ENCODE results near the gene DOCK10.

DNA sequence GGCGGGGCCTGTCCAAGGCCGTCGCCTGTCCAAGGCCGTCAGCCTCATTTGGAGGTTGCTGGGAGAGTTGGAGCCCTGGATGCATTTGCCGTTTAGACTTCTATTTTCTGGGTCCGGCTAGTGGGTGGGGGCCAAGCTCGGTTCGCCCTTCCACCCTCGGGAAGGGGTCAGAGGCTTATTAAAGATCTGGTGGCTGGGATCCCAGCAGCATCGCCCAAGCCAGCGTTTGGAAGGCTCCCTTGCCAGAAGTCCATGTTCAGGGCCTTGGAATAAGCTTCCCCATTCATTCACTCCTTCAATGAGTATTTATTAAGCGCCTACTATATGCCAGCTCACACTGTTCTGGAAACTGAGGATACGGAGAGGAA is 516 bp upstream of the DOCK10 start:
- TF ChIP-seq, protein P1, sequence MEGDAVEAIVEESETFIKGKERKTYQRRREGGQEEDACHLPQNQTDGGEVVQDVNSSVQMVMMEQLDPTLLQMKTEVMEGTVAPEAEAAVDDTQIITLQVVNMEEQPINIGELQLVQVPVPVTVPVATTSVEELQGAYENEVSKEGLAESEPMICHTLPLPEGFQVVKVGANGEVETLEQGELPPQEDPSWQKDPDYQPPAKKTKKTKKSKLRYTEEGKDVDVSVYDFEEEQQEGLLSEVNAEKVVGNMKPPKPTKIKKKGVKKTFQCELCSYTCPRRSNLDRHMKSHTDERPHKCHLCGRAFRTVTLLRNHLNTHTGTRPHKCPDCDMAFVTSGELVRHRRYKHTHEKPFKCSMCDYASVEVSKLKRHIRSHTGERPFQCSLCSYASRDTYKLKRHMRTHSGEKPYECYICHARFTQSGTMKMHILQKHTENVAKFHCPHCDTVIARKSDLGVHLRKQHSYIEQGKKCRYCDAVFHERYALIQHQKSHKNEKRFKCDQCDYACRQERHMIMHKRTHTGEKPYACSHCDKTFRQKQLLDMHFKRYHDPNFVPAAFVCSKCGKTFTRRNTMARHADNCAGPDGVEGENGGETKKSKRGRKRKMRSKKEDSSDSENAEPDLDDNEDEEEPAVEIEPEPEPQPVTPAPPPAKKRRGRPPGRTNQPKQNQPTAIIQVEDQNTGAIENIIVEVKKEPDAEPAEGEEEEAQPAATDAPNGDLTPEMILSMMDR (IDR thresholded peaks at IDR 0.05), result no peak
- TF ChIP-seq POLR2A (IDR thresholded peaks at IDR 0.05) (no peak), EP300 (IDR thresholded peaks at IDR 0.05) (no peak)
